OCI-LY1 (cell line): ENCODE results near the gene ZNF18.

ENCODE experiments used
- H2AFZ ChIP-seq: fragments of 200-600 bp; sonication (generic), shearing (Covaris generic); 2 replicates; pipeline ENCODE4 v1.6.0; 2014; ENCODE audit warnings: antibody characterized with exemption, mild to moderate bottlenecking, low read length
- H3F3A ChIP-seq: fragments of 200-600 bp; sonication (generic), shearing (Covaris generic); 2 replicates; pipeline ENCODE4 v1.6.0; 2014; ENCODE audit warnings: mild to moderate bottlenecking, antibody characterized with exemption, low read length, moderate library complexity; ENCODE audit not compliant: insufficient read depth
- H3K27ac ChIP-seq: fragments of 200-600 bp; sonication (generic); 2 replicates; pipeline ENCODE4 v1.5.1; 2014; ENCODE audit warnings: low read length, mixed run types, mild to moderate bottlenecking, low read depth; ENCODE audit not compliant: poor library complexity, severe bottlenecking
- H3K27me3 ChIP-seq: fragments of 200-600 bp; sonication (generic); 2 replicates; pipeline ENCODE4 v1.6.0; 2014; ENCODE audit warnings: antibody characterized with exemption, mild to moderate bottlenecking, low read length, moderate library complexity; ENCODE audit not compliant: insufficient read depth
- H3K36me3 ChIP-seq: fragments of 200-600 bp; sonication (generic); 2 replicates; pipeline ENCODE4 v1.6.1; 2014; ENCODE audit warnings: mild to moderate bottlenecking, antibody characterized with exemption, low read length, moderate library complexity, mixed read lengths; ENCODE audit not compliant: insufficient read depth
- H3K4me1 ChIP-seq: fragments of 200-600 bp; sonication (generic); 2 replicates; pipeline ENCODE4 v1.5.1; 2014; ENCODE audit warnings: mild to moderate bottlenecking, low read length, moderate library complexity; ENCODE audit not compliant: insufficient read depth, severe bottlenecking
- H3K4me2 ChIP-seq: fragments of 200-600 bp; sonication (generic), shearing (Covaris generic); 2 replicates; pipeline ENCODE4 v1.6.1; 2014; ENCODE audit warnings: low read length
- H3K4me3 ChIP-seq: fragments of 200-600 bp; sonication (generic); 2 replicates; pipeline ENCODE4 v1.5.1; 2014; ENCODE audit warnings: low read length, low read depth, mild to moderate bottlenecking, mixed read lengths; ENCODE audit not compliant: poor library complexity, severe bottlenecking
- H3K79me2 ChIP-seq: fragments of 200-600 bp; shearing (Covaris generic); 2 replicates; pipeline ENCODE4 v1.6.1; 2016; ENCODE audit warnings: mixed run types, low read length, mixed read lengths; ENCODE audit not compliant: insufficient read depth
- H3K9ac ChIP-seq: fragments of 200-600 bp; sonication (generic), shearing (Covaris generic); 2 replicates; pipeline ENCODE4 v1.6.1; 2014; ENCODE audit warnings: mild to moderate bottlenecking, low read length, mixed read lengths
- H3K9me2 ChIP-seq: fragments of 200-600 bp; sonication (generic), shearing (Covaris generic); 2 replicates; pipeline ENCODE4 v1.6.1; 2014; ENCODE audit warnings: low read depth, mild to moderate bottlenecking, low read length, mixed read lengths
- H3K9me3 ChIP-seq: fragments of 200-600 bp; shearing (Covaris generic); 2 replicates; pipeline ENCODE4 v1.6.1; 2014; ENCODE audit warnings: low read length, mixed read lengths
- H4K20me1 ChIP-seq: fragments of 200-600 bp; sonication (generic), shearing (Covaris generic); 2 replicates; pipeline ENCODE4 v1.6.0; 2016; ENCODE audit warnings: mild to moderate bottlenecking, low read length; ENCODE audit not compliant: insufficient read depth
- EZH2 ChIP-seq: fragments of 200-600 bp; sonication (generic), shearing (Covaris generic); IDR thresholded peaks from 2 replicates; pipeline ENCODE4 v1.8.0; 2017; ENCODE audit warnings: borderline replicate concordance, mixed run types, mild to moderate bottlenecking, antibody characterized with exemption, low read length, moderate library complexity, mixed read lengths
- TF ChIP-seq, protein P1 (sequence below): fragments of 200-600 bp; sonication (generic), shearing (Covaris generic); IDR thresholded peaks from 2 replicates; pipeline ENCODE4 v1.5.1; 2017; ENCODE audit warnings: mild to moderate bottlenecking, antibody characterized with exemption, low read length, moderate library complexity, mixed read lengths

The ZNF18 gene

GRCh38 chr17:11986179-11986941 is 10.9 kb downstream of the ZNF18 start:
- Histone ChIP-seq H3K9me3 (no peaks in the 10 kb centered on the region), H3K27ac (no peak overlapping the region), H3K9ac (no peak overlapping the region), H3K9me2 (no peaks in the 10 kb centered on the region), H3K4me3 (no peak overlapping the region), H3K4me2 (no peak overlapping the region), H4K20me1 (no peaks in the 10 kb centered on the region), H3K36me3 (peaks cover 35% of the 10 kb centered on the region), H3K27me3 (no peaks in the 10 kb centered on the region), H3F3A (no peaks in the 10 kb centered on the region), H2AFZ (no peak overlapping the region), H3K4me1 (no peaks in the 10 kb centered on the region), H3K79me2 (no peaks in the 10 kb centered on the region)
- TF ChIP-seq EZH2 = no peak
- TF ChIP-seq, protein P1, sequence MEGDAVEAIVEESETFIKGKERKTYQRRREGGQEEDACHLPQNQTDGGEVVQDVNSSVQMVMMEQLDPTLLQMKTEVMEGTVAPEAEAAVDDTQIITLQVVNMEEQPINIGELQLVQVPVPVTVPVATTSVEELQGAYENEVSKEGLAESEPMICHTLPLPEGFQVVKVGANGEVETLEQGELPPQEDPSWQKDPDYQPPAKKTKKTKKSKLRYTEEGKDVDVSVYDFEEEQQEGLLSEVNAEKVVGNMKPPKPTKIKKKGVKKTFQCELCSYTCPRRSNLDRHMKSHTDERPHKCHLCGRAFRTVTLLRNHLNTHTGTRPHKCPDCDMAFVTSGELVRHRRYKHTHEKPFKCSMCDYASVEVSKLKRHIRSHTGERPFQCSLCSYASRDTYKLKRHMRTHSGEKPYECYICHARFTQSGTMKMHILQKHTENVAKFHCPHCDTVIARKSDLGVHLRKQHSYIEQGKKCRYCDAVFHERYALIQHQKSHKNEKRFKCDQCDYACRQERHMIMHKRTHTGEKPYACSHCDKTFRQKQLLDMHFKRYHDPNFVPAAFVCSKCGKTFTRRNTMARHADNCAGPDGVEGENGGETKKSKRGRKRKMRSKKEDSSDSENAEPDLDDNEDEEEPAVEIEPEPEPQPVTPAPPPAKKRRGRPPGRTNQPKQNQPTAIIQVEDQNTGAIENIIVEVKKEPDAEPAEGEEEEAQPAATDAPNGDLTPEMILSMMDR = no peak

GRCh38 chr17:11981862-11982261 is 15.4 kb downstream of the ZNF18 start:
- Histone ChIP-seq H3K36me3 (peaks cover 30% of the 10 kb centered on the region; the same call in 1 of the 2 replicates), H3K9me3 (no peaks in the 10 kb centered on the region), H3K79me2 (no peaks in the 10 kb centered on the region), H3F3A (no peaks in the 10 kb centered on the region), H3K9me2 (no peaks in the 10 kb centered on the region), H4K20me1 (no peaks in the 10 kb centered on the region), H3K27ac (no peak overlapping the region), H3K27me3 (no peaks in the 10 kb centered on the region), H3K4me2 (no peak overlapping the region), H3K4me3 (no peak overlapping the region), H3K4me1 (no peaks in the 10 kb centered on the region), H2AFZ (no peak overlapping the region), H3K9ac (no peak overlapping the region)
- no peak for TF ChIP-seq EZH2
- TF ChIP-seq, protein P1 = no peak

DNA sequence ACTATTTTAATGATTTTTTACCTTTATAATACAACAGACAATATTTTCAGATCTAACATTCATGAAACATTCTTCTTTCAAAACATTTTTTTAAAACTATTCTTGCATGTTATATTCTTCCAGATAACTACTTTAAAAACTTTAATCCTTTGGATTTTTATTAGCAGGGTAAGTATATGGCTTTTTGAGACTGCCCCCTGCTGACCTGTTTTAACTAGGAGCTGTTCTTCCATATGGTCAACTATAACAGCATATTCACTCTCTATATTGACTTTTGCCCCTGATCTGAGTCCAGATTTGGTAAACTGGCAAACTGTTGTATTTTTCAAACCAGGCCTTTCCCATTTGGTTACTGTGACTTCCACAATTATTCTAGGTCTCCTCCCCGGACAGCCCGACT is 16.5 kb downstream of the ZNF18 start:
- Histone ChIP-seq H4K20me1 (no peaks in the 10 kb centered on the region), H3K27ac (no peak overlapping the region), H3K9me2 (no peaks in the 10 kb centered on the region), H3K4me1 (no peaks in the 10 kb centered on the region), H3K79me2 (no peaks in the 10 kb centered on the region), H2AFZ (no peak overlapping the region), H3F3A (no peaks in the 10 kb centered on the region), H3K27me3 (no peaks in the 10 kb centered on the region), H3K36me3 (peaks cover 31% of the 10 kb centered on the region; the same call in 1 of the 2 replicates), H3K4me3 (no peak overlapping the region), H3K9me3 (no peaks in the 10 kb centered on the region), H3K4me2 (no peak overlapping the region), H3K9ac (no peak overlapping the region)
- TF ChIP-seq, protein P1 = peak; percentile 44
- TF ChIP-seq EZH2 = no peak
